Epithelial cell of esophagus (primary cell): Measurements from ENCODE around the gene LTB4R.

Experiments used
- DNase-seq: peaks from one replicate; pipeline ENCODE4 v3.0.0; 2010; ENCODE audit warnings: low read depth
- H3K4me3 ChIP-seq: 2 replicates; pipeline ENCODE4 v1.5.1; 2011; ENCODE audit warnings: mild to moderate bottlenecking, low read length, control low read depth
- TF ChIP-seq, protein P1 (sequence below): IDR thresholded peaks from 2 replicates; pipeline ENCODE4 v1.5.1; 2011; ENCODE audit warnings: low read depth, mild to moderate bottlenecking, low read length, control low read depth, inconsistent platforms; ENCODE audit not compliant: insufficient read depth; ENCODE audit errors: missing control alignments

LTB4R gene, protein sequence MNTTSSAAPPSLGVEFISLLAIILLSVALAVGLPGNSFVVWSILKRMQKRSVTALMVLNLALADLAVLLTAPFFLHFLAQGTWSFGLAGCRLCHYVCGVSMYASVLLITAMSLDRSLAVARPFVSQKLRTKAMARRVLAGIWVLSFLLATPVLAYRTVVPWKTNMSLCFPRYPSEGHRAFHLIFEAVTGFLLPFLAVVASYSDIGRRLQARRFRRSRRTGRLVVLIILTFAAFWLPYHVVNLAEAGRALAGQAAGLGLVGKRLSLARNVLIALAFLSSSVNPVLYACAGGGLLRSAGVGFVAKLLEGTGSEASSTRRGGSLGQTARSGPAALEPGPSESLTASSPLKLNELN

DNA sequence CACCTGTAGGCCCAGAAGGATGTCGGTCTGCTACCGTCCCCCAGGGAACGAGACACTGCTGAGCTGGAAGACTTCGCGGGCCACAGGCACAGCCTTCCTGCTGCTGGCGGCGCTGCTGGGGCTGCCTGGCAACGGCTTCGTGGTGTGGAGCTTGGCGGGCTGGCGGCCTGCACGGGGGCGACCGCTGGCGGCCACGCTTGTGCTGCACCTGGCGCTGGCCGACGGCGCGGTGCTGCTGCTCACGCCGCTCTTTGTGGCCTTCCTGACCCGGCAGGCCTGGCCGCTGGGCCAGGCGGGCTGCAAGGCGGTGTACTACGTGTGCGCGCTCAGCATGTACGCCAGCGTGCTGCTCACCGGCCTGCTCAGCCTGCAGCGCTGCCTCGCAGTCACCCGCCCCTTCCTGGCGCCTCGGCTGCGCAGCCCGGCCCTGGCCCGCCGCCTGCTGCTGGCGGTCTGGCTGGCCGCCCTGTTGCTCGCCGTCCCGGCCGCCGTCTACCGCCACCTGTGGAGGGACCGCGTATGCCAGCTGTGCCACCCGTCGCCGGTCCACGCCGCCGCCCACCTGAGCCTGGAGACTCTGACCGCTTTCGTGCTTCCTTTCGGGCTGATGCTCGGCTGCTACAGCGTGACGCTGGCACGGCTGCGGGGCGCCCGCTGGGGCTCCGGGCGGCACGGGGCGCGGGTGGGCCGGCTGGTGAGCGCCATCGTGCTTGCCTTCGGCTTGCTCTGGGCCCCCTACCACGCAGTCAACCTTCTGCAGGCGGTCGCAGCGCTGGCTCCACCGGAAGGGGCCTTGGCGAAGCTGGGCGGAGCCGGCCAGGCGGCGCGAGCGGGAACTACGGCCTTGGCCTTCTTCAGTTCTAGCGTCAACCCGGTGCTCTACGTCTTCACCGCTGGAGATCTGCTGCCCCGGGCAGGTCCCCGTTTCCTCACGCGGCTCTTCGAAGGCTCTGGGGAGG, at the start of gene LTB4R:
TSS of gene LTB4R (plus strand) at position 857 of the 959 bp plus-strand sequence. CDS start 4,150 bp downstream, outside the sequence.
- TF ChIP-seq, protein P1, sequence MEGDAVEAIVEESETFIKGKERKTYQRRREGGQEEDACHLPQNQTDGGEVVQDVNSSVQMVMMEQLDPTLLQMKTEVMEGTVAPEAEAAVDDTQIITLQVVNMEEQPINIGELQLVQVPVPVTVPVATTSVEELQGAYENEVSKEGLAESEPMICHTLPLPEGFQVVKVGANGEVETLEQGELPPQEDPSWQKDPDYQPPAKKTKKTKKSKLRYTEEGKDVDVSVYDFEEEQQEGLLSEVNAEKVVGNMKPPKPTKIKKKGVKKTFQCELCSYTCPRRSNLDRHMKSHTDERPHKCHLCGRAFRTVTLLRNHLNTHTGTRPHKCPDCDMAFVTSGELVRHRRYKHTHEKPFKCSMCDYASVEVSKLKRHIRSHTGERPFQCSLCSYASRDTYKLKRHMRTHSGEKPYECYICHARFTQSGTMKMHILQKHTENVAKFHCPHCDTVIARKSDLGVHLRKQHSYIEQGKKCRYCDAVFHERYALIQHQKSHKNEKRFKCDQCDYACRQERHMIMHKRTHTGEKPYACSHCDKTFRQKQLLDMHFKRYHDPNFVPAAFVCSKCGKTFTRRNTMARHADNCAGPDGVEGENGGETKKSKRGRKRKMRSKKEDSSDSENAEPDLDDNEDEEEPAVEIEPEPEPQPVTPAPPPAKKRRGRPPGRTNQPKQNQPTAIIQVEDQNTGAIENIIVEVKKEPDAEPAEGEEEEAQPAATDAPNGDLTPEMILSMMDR = no peak
- peak; percentile 70 for DNase-seq
- peak within 1 kb of the TSS; percentile 57 for H3K4me3 ChIP-seq

DNA sequence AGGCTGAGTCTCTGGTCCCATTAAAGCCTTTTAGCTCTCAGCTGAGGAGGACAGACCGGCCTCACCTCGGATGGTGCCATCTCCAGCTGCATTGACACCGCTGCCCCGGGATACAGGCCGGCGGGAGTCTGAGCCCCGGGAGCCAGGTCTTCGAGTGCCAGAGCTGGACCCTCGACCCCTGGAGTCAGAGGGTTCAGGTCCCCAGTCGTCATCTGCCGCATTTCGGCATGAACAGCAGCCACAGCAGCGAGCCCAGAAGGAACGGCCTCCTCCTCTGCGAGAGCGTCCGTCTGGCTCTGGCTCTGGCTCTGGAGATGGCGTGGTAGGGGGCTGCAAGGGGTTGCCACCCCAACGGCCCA, 49.4 kb upstream of the LTB4R start:
- DNase-seq = no peak
- TF ChIP-seq, protein P1 = no peak
- H3K4me3 ChIP-seq = peak overlapping the region; percentile 55

DNA sequence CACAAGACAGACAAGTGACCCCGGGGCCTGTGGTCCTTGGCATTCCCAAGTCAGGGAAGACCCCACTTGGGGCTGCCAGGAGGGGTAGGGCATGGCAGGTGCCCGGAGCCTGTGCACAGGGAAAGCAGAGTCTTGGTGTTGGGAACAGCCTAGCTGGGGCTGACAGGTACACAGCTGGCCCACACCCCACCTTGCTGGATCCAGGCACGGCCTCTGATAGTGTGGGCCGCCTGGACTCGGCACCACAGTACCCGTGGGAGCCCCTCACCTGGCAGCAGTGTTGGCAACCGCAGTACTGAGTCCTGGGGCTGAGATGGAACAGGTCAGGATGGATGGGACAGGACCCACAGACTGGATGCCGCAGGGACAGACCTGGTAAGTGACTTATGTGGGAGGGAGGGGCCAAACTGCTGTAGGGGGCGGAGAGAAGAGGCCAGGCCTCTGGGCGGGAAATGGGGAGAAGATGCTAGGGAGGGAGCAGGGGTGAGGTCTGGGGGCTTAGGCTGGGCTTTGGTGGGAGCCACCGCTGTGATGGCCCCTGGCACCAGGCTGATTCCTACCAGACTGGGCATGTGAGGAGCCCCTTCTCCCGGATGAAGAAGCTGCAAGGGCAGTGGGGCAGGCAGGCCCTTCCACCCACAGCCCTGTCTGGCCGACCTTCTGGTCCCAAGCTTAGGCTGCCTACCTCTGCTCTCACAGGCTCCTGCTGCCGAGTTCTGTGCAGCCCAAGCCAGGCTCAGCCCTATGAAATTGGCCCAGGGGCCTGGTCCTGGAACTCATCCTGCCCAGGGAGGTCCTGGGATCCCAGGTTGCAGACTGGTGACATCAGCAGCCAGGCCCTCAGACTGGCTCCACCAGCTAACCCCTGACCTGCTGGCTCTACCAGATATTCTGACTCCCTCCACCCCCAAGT, 48.2 kb upstream of the LTB4R start, which contains the start of gene TGM1:
TSS of gene TGM1 (minus strand) at position 357 of the 913 bp plus-strand sequence. CDS start 825 bp downstream, outside the sequence.
- peak within 1 kb of the TSS; percentile 55 for H3K4me3 ChIP-seq
- TF ChIP-seq, protein P1 = no peak
- DNase-seq = peak; percentile 41

DNA sequence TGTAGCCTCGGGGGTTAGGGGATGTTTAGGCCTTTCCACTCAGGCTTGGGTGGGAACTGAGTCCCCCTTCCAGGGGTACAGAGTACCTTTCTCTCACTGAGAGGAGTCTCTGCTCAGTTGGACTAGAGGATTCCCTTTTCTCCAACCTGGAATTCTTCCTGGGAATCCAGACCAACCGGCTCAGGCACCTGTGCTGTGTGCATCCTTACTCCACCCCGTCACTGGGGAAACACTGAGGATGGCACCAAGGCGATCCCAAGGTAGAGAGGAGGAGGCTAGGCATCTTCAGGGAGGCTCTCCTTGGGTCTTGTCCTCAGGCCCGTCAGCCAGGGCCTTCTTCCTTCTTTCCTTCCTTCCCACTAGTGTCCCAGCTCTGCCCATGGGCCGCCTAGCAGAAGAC, 47.5 kb upstream of the LTB4R start:
- peak; percentile 70 for DNase-seq
- TF ChIP-seq, protein P1 = no peak
- peak overlapping the region; percentile 55 for H3K4me3 ChIP-seq

DNA sequence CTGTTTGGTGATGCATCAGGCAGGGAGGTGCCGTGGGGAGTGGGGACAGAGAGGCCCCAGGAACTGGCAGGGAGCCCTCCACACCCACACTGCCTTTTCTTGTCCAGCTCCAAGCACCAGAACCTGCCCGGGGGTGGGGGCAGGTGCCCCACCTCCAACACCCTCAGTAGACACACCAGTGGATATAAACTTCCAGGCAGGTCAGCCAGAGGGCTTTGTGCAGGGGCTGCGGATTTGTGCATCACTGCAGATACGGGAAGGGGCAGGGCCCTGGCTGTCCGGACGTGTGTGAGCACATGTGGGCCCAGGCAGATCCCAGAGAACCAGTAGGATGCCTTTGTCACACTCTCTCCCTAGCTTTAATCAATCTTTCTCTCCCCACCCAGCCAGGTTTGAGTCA, 47.0 kb upstream of the LTB4R start:
- DNase-seq = peak; percentile 89
- TF ChIP-seq, protein P1 = no peak
- peak overlapping the region; percentile 55 for H3K4me3 ChIP-seq

DNA sequence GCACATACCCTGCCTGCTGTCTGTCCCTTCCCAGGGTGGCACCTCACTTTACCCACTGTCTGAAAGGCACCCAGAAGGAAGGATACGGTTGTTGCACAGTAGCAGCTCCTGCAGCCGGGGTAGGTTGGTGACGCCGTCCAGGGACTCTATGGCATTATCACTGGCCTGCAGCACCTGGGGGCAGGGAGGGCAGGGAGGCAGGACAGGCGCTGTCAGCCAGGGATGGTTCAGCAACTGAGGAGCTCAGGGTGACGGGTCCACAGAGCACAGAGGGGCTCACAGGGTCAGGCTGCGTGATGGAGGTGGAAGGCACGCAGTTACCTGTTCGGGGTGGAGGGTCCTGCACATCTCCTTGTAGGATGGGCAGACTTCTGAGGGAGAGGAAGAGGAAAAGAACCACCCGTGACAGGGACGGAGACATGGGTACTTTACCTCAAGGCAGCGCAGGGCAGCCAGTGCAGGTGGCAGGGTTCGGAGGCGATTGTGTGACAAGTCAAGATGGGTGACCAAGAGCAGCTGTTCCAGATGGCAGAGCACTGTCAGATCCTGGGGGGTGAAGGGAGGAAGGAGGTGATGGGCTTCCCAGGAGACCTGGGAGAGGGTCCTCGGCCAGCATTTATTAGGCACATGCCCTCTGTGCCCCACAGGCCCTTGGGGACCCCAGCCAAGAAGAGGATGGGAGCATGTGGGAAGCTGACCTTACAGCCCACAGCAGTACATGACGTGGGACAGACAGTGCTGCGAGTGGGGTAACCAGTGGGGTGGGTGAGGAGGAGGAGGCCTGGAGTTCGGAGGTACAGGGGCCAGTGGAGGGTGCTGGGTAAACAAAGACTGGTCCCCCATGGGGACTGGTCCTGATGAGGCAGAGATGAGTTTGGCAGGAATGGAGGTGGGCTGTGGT, 44.7 kb upstream of the LTB4R start:
- DNase-seq = no peak
- TF ChIP-seq, protein P1 = no peak
- H3K4me3 ChIP-seq = no peak overlapping the region
